Lower leg skin (tissue), 3 donors: ENCODE measurements around the gene XRRA1.

Source experiments
- POLR2A ChIP-seq, 2 donors: fragments of 450-650 bp; IDR thresholded peaks; one replicate each; pipeline ENCODE4 v1.6.1; 2016 to 2017; ENCODE audit warnings: antibody characterized with exemption in 2 of 2, mild to moderate bottlenecking in 1 of 2, moderate library complexity in 1 of 2
- TF ChIP-seq, protein P1 (sequence below), 3 donors: fragments of 450-650 bp; IDR thresholded peaks; one replicate each; pipeline ENCODE4 v1.5.1; 2016; ENCODE audit warnings: antibody characterized with exemption in 3 of 3, mild to moderate bottlenecking in 3 of 3, moderate library complexity in 2 of 3

DNA sequence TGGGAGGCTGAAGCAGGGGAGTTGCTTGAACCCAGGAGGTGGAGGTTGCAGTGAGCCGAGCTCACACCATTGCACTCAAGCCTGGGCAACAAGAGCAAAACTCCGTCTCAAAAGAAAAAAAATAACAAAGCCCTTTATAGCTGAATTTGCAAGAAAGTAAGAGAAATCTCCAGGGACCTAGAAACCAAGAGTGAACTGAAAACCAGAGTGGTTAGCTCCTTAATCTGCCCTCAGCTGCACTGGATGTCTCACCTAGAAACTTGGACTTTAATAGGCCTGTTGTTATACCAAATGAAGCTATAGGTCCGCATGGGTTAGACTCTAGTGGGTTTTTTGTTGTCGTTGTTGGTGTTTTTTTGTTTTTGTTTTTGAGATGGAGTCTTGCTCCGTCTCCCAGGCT lies 44.0 kb upstream of the XRRA1 start:
- TF ChIP-seq, protein P1, sequence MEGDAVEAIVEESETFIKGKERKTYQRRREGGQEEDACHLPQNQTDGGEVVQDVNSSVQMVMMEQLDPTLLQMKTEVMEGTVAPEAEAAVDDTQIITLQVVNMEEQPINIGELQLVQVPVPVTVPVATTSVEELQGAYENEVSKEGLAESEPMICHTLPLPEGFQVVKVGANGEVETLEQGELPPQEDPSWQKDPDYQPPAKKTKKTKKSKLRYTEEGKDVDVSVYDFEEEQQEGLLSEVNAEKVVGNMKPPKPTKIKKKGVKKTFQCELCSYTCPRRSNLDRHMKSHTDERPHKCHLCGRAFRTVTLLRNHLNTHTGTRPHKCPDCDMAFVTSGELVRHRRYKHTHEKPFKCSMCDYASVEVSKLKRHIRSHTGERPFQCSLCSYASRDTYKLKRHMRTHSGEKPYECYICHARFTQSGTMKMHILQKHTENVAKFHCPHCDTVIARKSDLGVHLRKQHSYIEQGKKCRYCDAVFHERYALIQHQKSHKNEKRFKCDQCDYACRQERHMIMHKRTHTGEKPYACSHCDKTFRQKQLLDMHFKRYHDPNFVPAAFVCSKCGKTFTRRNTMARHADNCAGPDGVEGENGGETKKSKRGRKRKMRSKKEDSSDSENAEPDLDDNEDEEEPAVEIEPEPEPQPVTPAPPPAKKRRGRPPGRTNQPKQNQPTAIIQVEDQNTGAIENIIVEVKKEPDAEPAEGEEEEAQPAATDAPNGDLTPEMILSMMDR (IDR thresholded peaks at IDR 0.05) = no peak
- no peak for TF ChIP-seq POLR2A (IDR thresholded peaks at IDR 0.05)
